Iris pigment epithelial cell (primary cell): Measurements from ENCODE around the gene AVPI1.

ENCODE experiments used
- DNase-seq: peaks from one replicate; pipeline ENCODE4 v3.0.0-alpha.2; 2011; ENCODE audit warnings: low read depth

AVPI1 gene, protein sequence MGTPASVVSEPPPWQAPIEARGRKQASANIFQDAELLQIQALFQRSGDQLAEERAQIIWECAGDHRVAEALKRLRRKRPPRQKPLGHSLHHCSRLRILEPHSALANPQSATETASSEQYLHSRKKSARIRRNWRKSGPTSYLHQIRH

DNA sequence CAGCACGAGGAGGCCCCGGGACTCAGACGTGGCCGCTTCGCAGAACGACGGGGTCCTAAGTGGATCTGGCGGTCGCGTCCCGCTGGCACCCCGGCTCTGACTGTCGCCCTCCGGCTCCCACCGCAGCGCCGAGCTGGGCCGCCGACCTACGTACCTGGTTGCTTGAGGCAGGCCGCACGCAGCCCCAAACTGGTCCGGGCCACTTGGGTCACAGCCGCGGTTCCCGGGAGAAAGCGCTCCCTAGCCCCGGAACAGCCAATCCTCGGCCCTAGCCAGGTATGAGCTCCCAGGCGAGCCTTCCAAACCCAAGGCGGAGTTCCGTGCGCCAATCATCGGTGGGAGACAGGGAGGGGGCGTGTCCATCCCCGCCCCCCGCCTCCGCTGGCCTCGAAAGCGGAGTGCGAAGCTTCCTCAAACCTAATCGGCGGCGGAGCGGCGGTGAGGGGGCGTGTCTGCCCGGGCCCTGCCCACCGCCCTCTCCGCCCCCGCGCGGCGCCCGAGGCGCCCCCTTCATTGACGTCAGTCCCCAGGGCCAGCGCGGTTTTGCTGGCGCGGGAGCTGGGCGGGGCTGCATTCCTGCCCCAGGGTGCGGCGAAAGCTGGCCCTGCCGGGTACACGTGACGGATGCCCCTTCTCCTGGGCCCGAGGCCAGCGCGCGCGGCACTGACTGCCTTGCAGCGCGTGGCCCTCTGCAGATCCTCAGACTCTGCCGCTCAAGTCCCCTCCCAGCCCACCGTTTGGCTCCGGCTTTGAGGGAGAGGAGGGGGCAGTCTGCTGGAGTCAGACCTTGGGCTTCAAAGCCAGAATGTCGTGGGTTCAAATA is at the start of gene AVPI1:
TSS of gene AVPI1 (minus strand) at position 280 of the 823 bp plus-strand sequence. CDS start 7,336 bp downstream, outside the sequence.
- peak; percentile 98 for DNase-seq

GRCh38 chr10:97736403-97736901 is 49.4 kb upstream of the AVPI1 start:
- DNase-seq: no peak

- DNase-seq: no peak
These were observed 47.0 kb upstream of the AVPI1 start for GRCh38 chr10:97734021-97734420.

GRCh38 chr10:97733256-97733655 is 46.2 kb upstream of the AVPI1 start:
- DNase-seq: no peak

DNA sequence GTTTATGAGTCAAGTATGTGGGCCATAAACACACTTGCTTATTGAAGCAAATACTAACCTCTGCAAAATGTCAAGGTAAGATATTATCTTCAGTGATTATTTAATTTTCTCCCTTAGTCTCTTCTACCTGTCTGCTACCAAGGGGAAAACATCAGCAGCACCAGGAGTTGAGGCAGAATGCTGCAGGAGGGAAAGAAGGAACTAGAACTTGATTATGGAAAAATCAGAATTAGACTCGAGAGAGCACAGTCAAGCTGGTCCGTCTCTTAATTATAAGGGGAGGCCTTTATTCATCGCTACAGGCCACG is 45.0 kb upstream of the AVPI1 start:
- DNase-seq: no peak

DNA sequence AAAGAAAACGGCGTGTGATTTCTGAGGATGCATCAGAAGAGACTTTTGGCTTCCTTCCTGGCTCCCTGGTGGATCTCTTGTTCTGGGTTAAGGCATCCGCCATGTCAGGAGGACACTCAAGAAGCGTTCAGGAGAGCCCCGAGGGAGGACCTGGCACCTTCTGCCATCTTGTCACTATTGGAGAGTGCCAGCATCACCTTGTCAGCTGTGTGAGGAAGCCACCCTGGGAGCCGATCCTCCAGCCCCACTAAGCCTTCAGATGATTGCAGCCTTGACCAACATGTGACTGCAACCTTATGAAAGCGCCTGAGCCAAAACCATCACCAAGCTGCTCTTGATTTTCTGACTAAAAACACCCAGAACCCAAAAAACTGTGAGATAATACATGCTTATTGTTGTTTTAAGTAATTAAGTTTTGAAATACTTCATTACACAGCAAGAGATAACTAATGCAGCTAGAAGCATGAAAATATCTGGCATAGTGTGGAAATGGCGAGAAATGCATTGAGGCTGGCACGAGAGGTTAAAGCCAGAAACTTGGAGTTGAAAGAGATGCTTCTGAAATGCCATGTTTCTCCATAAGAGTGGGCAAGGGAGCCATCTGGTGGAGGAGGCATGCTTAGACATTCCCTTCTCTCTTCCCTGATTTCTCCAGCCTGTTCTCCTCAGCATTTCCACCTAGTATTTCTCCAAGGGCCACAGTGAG is 44.5 kb upstream of the AVPI1 start:
- DNase-seq: peak; percentile 66

DNA sequence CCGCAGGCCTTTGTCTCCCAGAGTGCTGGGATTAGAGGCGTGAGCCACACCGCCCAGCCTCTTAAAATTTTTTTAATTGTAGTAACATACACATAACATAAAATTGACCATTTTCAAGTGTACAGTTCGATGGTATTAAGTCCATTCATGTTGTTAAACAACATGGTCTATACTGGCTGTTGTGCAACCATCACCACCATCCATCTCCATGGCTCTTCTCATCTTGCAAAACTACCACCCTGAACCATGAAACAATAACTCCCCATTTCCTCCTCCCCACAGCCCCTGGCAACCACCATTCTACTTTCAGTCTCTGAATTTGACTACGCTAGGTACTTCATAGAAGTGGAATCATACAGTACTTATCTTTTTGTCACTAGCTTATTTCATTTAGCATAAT is 42.0 kb upstream of the AVPI1 start:
- no peak for DNase-seq

DNA sequence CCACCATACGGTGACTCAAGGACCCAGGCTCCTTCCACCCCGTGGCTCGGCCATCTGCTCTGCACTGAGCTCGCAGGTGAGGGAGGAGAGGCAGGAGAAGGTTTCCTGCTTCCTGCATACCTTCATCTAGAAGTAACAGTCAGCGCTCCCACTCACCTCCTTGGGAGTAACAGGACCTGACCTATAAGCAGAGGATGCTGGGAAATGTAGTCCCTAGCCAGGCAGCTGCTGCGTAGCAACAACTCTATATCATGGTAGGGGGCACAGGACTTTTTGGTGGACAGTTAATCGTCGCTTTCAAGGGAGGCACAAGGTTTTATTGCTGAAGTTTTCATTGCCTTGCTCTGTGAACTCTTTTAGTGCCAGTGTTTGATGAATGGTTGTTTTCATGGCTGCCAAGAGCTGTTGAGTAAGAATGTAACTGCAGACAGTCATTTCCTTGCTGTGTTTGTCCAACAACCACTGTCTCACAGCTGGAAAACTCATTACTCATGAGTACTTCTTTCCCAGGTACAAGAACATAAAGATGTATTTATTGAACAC is 39.7 kb upstream of the AVPI1 start:
- peak; percentile 86 for DNase-seq

GRCh38 chr10:97724341-97724941 is 37.4 kb upstream of the AVPI1 start:
- DNase-seq: peak; percentile 69

DNA sequence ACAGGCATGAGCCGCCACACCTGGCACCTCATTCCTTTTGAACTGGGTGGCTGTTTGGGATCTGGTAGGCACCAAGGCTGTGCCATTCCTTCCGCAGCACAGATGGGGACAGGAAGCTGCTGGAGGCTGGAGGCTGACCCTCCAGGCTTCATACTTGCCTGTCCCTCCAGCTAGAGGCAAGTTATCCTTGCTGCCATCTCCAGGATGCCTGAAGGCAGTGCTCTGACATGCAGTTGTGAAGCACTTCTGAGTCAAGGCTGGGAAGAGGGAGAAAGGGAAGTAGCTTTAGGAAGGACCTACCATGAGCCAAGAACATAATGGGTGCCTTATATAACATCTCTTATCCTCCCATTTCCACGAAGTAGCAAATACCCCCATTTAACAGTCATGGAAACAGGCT is 36.0 kb upstream of the AVPI1 start:
- DNase-seq: no peak

DNA sequence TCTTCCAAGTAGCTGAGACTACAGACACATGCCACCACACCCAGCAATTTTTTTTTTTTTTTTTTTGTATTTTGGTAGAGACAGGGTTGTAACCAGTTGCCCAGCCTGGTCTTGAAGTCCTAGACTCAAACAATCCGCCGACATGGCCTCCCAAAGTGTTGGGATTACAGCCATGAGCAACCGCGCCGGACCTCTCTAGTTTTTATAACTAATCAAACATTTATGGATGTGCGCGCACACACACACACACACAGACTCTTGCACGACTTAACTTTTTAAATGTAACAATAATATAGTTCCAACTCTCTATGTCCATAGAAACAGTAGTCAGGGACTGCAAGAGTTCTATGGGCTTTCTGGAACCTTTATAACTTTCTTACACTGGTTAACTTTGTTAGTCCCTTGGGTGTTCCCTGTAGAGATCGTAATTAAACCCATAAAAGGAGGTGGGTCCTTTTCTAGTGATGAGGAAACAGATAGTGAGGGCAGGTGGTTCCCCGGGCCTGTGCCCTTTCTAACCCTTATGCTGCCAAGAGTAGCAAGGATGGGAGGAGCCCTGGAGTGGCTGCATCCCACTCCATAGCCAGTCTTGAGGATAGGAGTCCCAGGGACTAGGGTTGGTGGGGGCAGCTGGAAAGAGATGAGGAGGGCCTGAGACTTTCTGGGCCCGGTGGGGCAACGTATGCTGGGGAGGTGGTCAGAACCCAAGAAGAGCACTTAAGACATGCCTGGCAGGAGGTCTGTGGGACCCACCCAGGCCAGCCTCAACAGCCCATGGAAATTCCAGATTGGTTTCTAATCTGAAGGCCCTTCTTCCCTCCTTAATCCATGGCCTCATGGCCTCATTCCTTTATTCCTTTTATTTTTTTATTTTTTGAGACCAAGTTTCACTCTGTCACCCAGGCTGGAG is 35.1 kb upstream of the AVPI1 start:
- DNase-seq: no peak

- DNase-seq: no peak
These were observed 32.6 kb upstream of the AVPI1 start for GRCh38 chr10:97719602-97720001.

GRCh38 chr10:97718659-97719142 is 31.7 kb upstream of the AVPI1 start:
- no peak for DNase-seq

- DNase-seq: no peak
These were observed 31.1 kb upstream of the AVPI1 start for GRCh38 chr10:97718178-97718577.

- no peak for DNase-seq
These were observed 30.6 kb upstream of the AVPI1 start for GRCh38 chr10:97717627-97718026.

DNA sequence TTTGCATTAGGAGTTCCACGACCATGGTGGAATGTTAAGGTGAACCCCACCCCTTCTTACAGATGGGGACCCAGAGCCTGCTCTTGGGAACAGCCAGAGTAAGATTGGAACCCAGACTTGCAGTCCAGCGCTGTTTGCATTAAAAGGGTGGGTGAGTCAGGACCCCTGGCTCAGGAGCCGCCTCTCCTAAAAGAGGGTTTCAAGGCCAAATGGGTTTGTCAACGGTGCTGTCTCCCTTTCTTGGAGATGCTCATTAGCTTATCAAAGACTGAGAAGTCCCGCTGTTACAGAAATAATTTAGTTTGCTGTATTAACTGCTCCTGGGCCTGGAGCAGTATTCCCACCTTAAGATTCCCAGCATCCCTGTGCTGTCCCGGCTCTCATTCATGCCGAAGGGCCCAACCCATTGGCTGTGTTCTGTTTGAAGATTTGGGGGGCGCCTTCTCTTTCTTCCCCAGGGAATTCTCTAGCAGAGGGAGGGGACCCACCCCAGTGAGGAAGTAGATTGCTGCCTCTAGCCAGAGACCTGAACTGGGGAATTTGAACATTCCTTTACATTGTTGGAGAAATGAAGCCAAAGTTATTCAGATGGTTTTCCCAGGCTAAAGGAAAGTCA is 28.3 kb upstream of the AVPI1 start:
- DNase-seq: no peak

- DNase-seq: peak; percentile 82
These were observed 27.6 kb upstream of the AVPI1 start for GRCh38 chr10:97714401-97715258.

DNA sequence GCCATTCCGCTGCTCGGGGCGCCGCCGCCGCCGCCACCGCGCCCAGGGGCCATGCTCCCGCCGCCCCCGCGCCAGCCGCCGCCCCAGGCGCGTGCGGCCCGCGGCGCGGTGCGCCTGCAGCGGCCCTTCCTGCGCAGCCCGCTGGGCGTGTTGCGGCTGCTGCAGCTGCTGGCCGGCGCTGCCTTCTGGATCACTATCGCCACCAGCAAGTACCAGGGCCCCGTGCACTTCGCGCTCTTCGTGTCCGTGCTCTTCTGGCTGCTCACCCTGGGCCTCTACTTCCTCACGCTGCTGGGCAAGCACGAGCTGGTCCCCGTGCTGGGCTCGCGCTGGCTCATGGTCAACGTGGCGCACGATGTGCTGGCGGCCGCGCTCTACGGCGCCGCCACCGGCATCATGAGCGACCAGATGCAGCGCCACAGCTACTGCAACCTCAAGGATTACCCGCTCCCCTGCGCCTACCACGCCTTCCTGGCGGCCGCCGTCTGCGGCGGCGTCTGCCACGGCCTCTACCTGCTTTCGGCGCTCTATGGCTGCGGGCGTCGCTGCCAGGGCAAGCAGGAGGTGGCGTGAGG is 26.9 kb upstream of the AVPI1 start:
- peak; percentile 78 for DNase-seq

GRCh38 chr10:97713339-97713825 is 26.3 kb upstream of the AVPI1 start, which contains the start of gene MARVELD1:
TSS of gene MARVELD1 (plus strand) at chr10:97713730. CDS start at chr10:97713877, 147 bp downstream.
- peak; percentile 70 for DNase-seq
